HEK293 (cell line): Measurements from ENCODE around the gene C9orf85.

Source experiments
- GLI4 ChIP-seq: fragments of 450-650 bp; formaldehyde crosslinking; IDR thresholded peaks from 2 replicates; pipeline ENCODE4 v1.5.1; 2016; ENCODE audit warnings: missing biosample characterization, missing genetic modification characterization
- TRIM28 ChIP-seq: IDR thresholded peaks from 2 replicates; pipeline ENCODE4 v1.6.1; 2011; ENCODE audit warnings: low read length, control low read depth, borderline replicate concordance
- WT1 ChIP-seq: fragments of 450-650 bp; formaldehyde crosslinking; IDR thresholded peaks from 2 replicates; pipeline ENCODE4 v1.5.1; 2016; ENCODE audit warnings: missing biosample characterization, missing genetic modification characterization
- ZBTB48 ChIP-seq: fragments of 450-650 bp; formaldehyde crosslinking; IDR thresholded peaks from 2 replicates; pipeline ENCODE4 v1.5.1; 2016; ENCODE audit warnings: missing biosample characterization, missing genetic modification characterization
- ZBTB8A ChIP-seq: fragments of 450-650 bp; formaldehyde crosslinking; IDR thresholded peaks from 2 replicates; pipeline ENCODE4 v1.5.1; 2016; ENCODE audit warnings: missing biosample characterization, missing genetic modification characterization
- ZFP3 ChIP-seq: fragments of 450-650 bp; formaldehyde crosslinking; IDR thresholded peaks from 2 replicates; pipeline ENCODE4 v1.5.1; 2016; ENCODE audit warnings: low read depth, missing biosample characterization, missing genetic modification characterization
- ZFP69B ChIP-seq: fragments of 450-650 bp; formaldehyde crosslinking; IDR thresholded peaks from 2 replicates; pipeline ENCODE4 v1.5.1; 2016; ENCODE audit warnings: missing biosample characterization, missing genetic modification characterization
- ZIC2 ChIP-seq: fragments of 450-650 bp; formaldehyde crosslinking; IDR thresholded peaks from 2 replicates; pipeline ENCODE4 v1.5.1; 2016; ENCODE audit warnings: missing biosample characterization, missing genetic modification characterization
- ZNF16 ChIP-seq: fragments of 450-650 bp; formaldehyde crosslinking; IDR thresholded peaks from 2 replicates; pipeline ENCODE4 v1.5.1; 2016; ENCODE audit warnings: low read depth, missing biosample characterization, missing genetic modification characterization
- ZNF175 ChIP-seq: fragments of 450-650 bp; formaldehyde crosslinking; IDR thresholded peaks from 2 replicates; pipeline ENCODE4 v1.5.1; 2016; ENCODE audit warnings: missing biosample characterization, missing genetic modification characterization
- ZNF211 ChIP-seq: fragments of 450-650 bp; formaldehyde crosslinking; IDR thresholded peaks from 2 replicates; pipeline ENCODE4 v1.5.1; 2016; ENCODE audit warnings: low read depth, missing biosample characterization, missing genetic modification characterization
- ZNF324 ChIP-seq: fragments of 450-650 bp; formaldehyde crosslinking; IDR thresholded peaks from 2 replicates; pipeline ENCODE4 v1.5.1; 2016; ENCODE audit warnings: missing biosample characterization, missing genetic modification characterization
- ZNF341 ChIP-seq: fragments of 450-650 bp; formaldehyde crosslinking; IDR thresholded peaks from 2 replicates; pipeline ENCODE4; 2016; ENCODE audit warnings: low read depth, missing biosample characterization, missing genetic modification characterization
- ZNF404 ChIP-seq: fragments of 450-650 bp; formaldehyde crosslinking; IDR thresholded peaks from 2 replicates; pipeline ENCODE4 v1.5.1; 2017; ENCODE audit warnings: missing biosample characterization, missing genetic modification characterization
- ZNF48 ChIP-seq: fragments of 450-650 bp; formaldehyde crosslinking; IDR thresholded peaks from 2 replicates; pipeline ENCODE4 v1.5.1; 2016; ENCODE audit warnings: missing biosample characterization, missing genetic modification characterization
- ZNF501 ChIP-seq: fragments of 450-650 bp; formaldehyde crosslinking; IDR thresholded peaks from 2 replicates; pipeline ENCODE4 v1.5.1; 2016; ENCODE audit warnings: missing biosample characterization, missing genetic modification characterization
- ZNF529 ChIP-seq: fragments of 450-650 bp; formaldehyde crosslinking; IDR thresholded peaks from 2 replicates; pipeline ENCODE4 v1.5.1; 2017; ENCODE audit warnings: missing genetic modification characterization, missing biosample characterization; ENCODE audit not compliant: insufficient replicate concordance
- ZNF544 ChIP-seq: fragments of 450-650 bp; formaldehyde crosslinking; IDR thresholded peaks from 2 replicates; pipeline ENCODE4 v1.5.0; 2017; ENCODE audit warnings: missing biosample characterization, missing genetic modification characterization
- ZNF555 ChIP-seq: fragments of 450-650 bp; formaldehyde crosslinking; conservative IDR thresholded peaks from 2 replicates; pipeline ENCODE4 v1.5.1; 2017; ENCODE audit warnings: missing biosample characterization, mild to moderate bottlenecking, missing genetic modification characterization, inconsistent platforms
- ZNF596 ChIP-seq: fragments of 450-650 bp; IDR thresholded peaks from 2 replicates; pipeline ENCODE4 v1.5.0; 2018; ENCODE audit warnings: missing biosample characterization, mild to moderate bottlenecking, missing genetic modification characterization, moderate library complexity
- ZNF610 ChIP-seq: fragments of 450-650 bp; formaldehyde crosslinking; IDR thresholded peaks from 2 replicates; pipeline ENCODE4 v1.5.1; 2016; ENCODE audit warnings: missing biosample characterization, missing genetic modification characterization, borderline replicate concordance
- ZNF658 ChIP-seq: fragments of 450-650 bp; formaldehyde crosslinking; IDR thresholded peaks from 2 replicates; pipeline ENCODE4; 2016; ENCODE audit warnings: missing biosample characterization, missing genetic modification characterization
- ZNF660 ChIP-seq: fragments of 450-650 bp; IDR thresholded peaks from 2 replicates; pipeline ENCODE4 v1.5.1; 2018; ENCODE audit warnings: missing biosample characterization, mild to moderate bottlenecking, missing genetic modification characterization
- ZNF664 ChIP-seq: fragments of 450-650 bp; formaldehyde crosslinking; IDR thresholded peaks from 2 replicates; pipeline ENCODE4 v1.5.1; 2016; ENCODE audit warnings: missing biosample characterization, missing genetic modification characterization
- ZNF670 ChIP-seq: fragments of 450-650 bp; formaldehyde crosslinking; IDR thresholded peaks from 2 replicates; pipeline ENCODE4 v1.5.1; 2016; ENCODE audit warnings: missing biosample characterization, missing genetic modification characterization, low read depth
- ZNF677 ChIP-seq: fragments of 450-650 bp; IDR thresholded peaks from 2 replicates; pipeline ENCODE4 v1.5.0; 2018; ENCODE audit warnings: missing biosample characterization, mild to moderate bottlenecking, missing genetic modification characterization, moderate library complexity
- ZNF701 ChIP-seq: fragments of 450-650 bp; formaldehyde crosslinking; IDR thresholded peaks from 2 replicates; pipeline ENCODE4 v1.5.1; 2016; ENCODE audit warnings: missing biosample characterization, missing genetic modification characterization
- ZSCAN30 ChIP-seq: fragments of 450-650 bp; IDR thresholded peaks from 2 replicates; pipeline ENCODE4 v1.5.1; 2018; ENCODE audit warnings: missing biosample characterization, mild to moderate bottlenecking, missing genetic modification characterization, moderate library complexity
- TF ChIP-seq, protein P1 (sequence below): fragments of 450-650 bp; formaldehyde crosslinking; IDR thresholded peaks from 2 replicates; pipeline ENCODE4 v1.5.1; 2016; ENCODE audit warnings: missing biosample characterization, missing genetic modification characterization, borderline replicate concordance
- TF ChIP-seq, protein P2 (sequence below): fragments of 450-650 bp; formaldehyde crosslinking; IDR thresholded peaks from 2 replicates; pipeline ENCODE4 v1.5.1; 2017; ENCODE audit warnings: missing biosample characterization, missing genetic modification characterization
- TF ChIP-seq, protein P3 (sequence below): fragments of 450-650 bp; formaldehyde crosslinking; IDR thresholded peaks from 2 replicates; pipeline ENCODE4 v1.5.1; 2016; ENCODE audit warnings: missing biosample characterization, missing genetic modification characterization
- TF ChIP-seq, protein P4 (sequence below): IDR thresholded peaks from 2 replicates; pipeline ENCODE4 v1.6.1; 2011; ENCODE audit warnings: mild to moderate bottlenecking, low read depth, low read length, borderline replicate concordance
- TF ChIP-seq, protein P5 (sequence below): fragments of 450-650 bp; formaldehyde crosslinking; IDR thresholded peaks from 2 replicates; pipeline ENCODE4 v1.5.1; 2016; ENCODE audit warnings: missing biosample characterization, missing genetic modification characterization

The C9orf85 gene

DNA sequence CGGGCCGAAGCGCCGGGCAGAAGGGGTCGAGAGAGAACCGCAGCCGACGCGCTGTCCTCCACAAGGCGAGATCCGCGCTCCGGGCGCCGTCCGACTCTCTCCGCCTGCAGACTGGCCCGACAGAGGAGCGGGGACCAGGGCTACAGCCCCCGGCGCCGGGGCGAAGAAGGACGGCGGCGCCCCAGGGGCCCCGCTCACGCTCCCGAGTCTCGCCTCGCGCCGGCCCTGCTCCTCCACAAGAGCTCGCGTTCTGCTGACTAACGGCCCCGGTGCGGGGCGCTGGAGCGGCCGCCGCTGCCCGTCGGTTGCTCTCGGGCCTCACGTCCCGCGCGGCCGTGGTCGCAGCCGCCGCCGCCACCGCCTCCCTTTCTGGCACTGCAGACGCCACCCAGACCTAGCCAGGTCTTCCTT lies 784 bp upstream of the C9orf85 start (continued):
- TF ChIP-seq, protein P1, sequence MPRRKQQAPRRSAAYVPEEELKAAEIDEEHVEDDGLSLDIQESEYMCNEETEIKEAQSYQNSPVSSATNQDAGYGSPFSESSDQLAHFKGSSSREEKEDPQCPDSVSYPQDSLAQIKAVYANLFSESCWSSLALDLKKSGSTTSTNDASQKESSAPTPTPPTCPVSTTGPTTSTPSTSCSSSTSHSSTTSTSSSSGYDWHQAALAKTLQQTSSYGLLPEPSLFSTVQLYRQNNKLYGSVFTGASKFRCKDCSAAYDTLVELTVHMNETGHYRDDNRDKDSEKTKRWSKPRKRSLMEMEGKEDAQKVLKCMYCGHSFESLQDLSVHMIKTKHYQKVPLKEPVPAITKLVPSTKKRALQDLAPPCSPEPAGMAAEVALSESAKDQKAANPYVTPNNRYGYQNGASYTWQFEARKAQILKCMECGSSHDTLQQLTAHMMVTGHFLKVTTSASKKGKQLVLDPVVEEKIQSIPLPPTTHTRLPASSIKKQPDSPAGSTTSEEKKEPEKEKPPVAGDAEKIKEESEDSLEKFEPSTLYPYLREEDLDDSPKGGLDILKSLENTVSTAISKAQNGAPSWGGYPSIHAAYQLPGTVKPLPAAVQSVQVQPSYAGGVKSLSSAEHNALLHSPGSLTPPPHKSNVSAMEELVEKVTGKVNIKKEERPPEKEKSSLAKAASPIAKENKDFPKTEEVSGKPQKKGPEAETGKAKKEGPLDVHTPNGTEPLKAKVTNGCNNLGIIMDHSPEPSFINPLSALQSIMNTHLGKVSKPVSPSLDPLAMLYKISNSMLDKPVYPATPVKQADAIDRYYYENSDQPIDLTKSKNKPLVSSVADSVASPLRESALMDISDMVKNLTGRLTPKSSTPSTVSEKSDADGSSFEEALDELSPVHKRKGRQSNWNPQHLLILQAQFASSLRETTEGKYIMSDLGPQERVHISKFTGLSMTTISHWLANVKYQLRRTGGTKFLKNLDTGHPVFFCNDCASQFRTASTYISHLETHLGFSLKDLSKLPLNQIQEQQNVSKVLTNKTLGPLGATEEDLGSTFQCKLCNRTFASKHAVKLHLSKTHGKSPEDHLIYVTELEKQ (tag by site-specific recombination), result no peak
- TF ChIP-seq ZNF660 (tag by site-specific recombination), result 0 out of 2 replicates have a peak, but pooled peaks have one; percentile 37
- no peak for TF ChIP-seq ZBTB48 (tag by site-specific recombination)
- no peak for TF ChIP-seq ZNF48 (tag by site-specific recombination)
- no peak for TF ChIP-seq ZNF324 (tag by site-specific recombination)
- TF ChIP-seq ZNF404, result no peak
- no peak for TF ChIP-seq ZNF555 (tag by site-specific recombination)
- TF ChIP-seq ZFP69B (tag by site-specific recombination), result no peak
- TF ChIP-seq ZIC2 (tag by site-specific recombination), result no peak
- TF ChIP-seq GLI4, result no peak
- no peak for TF ChIP-seq ZFP3
- TF ChIP-seq WT1 (tag by site-specific recombination), result no peak
- TF ChIP-seq ZNF677, result no peak
- no peak for TF ChIP-seq TRIM28
- TF ChIP-seq ZNF16 (tag by site-specific recombination), result no peak
- TF ChIP-seq ZBTB8A (tag by site-specific recombination), result 0 out of 2 replicates have a peak, but pooled peaks have one; percentile 9
- no peak for TF ChIP-seq ZNF658 (tag by site-specific recombination)
- no peak for TF ChIP-seq ZNF596
- no peak for TF ChIP-seq ZNF664 (tag by site-specific recombination)
- TF ChIP-seq ZNF529 (tag by site-specific recombination), result no peak
- TF ChIP-seq, protein P2, sequence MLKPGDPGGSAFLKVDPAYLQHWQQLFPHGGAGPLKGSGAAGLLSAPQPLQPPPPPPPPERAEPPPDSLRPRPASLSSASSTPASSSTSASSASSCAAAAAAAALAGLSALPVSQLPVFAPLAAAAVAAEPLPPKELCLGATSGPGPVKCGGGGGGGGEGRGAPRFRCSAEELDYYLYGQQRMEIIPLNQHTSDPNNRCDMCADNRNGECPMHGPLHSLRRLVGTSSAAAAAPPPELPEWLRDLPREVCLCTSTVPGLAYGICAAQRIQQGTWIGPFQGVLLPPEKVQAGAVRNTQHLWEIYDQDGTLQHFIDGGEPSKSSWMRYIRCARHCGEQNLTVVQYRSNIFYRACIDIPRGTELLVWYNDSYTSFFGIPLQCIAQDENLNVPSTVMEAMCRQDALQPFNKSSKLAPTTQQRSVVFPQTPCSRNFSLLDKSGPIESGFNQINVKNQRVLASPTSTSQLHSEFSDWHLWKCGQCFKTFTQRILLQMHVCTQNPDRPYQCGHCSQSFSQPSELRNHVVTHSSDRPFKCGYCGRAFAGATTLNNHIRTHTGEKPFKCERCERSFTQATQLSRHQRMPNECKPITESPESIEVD (tag by site-specific recombination), result no peak
- TF ChIP-seq ZNF610 (tag by site-specific recombination), result no peak
- no peak for TF ChIP-seq ZNF175
- no peak for TF ChIP-seq ZNF544
- TF ChIP-seq, protein P3, sequence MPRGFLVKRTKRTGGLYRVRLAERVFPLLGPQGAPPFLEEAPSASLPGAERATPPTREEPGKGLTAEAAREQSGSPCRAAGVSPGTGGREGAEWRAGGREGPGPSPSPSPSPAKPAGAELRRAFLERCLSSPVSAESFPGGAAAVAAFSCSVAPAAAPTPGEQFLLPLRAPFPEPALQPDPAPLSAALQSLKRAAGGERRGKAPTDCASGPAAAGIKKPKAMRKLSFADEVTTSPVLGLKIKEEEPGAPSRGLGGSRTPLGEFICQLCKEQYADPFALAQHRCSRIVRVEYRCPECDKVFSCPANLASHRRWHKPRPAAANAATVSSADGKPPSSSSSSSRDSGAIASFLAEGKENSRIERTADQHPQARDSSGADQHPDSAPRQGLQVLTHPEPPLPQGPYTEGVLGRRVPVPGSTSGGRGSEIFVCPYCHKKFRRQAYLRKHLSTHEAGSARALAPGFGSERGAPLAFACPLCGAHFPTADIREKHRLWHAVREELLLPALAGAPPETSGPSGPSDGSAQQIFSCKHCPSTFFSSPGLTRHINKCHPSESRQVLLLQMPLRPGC (tag by site-specific recombination), result no peak
- TF ChIP-seq ZNF670 (tag by site-specific recombination), result no peak
- no peak for TF ChIP-seq ZNF211
- TF ChIP-seq ZSCAN30 (tag by site-specific recombination), result no peak
- TF ChIP-seq, protein P4, sequence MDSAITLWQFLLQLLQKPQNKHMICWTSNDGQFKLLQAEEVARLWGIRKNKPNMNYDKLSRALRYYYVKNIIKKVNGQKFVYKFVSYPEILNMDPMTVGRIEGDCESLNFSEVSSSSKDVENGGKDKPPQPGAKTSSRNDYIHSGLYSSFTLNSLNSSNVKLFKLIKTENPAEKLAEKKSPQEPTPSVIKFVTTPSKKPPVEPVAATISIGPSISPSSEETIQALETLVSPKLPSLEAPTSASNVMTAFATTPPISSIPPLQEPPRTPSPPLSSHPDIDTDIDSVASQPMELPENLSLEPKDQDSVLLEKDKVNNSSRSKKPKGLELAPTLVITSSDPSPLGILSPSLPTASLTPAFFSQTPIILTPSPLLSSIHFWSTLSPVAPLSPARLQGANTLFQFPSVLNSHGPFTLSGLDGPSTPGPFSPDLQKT, result no peak
- TF ChIP-seq ZNF341 (tag by site-specific recombination), result 0 out of 2 replicates have a peak, but pooled peaks have one; percentile 11
- TF ChIP-seq ZNF501, result no peak
- TF ChIP-seq ZNF701 (tag by site-specific recombination), result no peak
- TF ChIP-seq, protein P5, sequence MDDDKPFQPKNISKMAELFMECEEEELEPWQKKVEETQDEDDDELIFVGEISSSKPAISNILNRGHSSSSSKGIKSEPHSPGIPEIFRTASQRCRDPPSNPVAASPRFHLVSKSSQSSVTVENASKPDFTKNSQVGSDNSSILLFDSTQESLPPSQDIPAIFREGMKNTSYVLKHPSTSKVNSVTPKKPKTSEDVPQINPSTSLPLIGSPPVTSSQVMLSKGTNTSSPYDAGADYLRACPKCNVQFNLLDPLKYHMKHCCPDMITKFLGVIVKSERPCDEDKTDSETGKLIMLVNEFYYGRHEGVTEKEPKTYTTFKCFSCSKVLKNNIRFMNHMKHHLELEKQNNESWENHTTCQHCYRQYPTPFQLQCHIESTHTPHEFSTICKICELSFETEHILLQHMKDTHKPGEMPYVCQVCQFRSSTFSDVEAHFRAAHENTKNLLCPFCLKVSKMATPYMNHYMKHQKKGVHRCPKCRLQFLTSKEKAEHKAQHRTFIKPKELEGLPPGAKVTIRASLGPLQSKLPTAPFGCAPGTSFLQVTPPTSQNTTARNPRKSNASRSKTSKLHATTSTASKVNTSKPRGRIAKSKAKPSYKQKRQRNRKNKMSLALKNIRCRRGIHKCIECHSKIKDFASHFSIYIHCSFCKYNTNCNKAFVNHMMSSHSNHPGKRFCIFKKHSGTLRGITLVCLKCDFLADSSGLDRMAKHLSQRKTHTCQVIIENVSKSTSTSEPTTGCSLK, result no peak
